RKO (cell line): ENCODE data around the gene GPSM3.
A peak's percentile ranks its signal among the peaks of the same experiment; 100 is the strongest.
"Not testable (repeated sequence)": the region's sequence is repeated elsewhere in the genome, so short reads cannot be mapped to it uniquely, and the experiment has no call there.

ENCODE experiments used
- DNase-seq: peaks from one replicate; pipeline ENCODE4 v3.0.0-alpha.2; 2016; ENCODE audit warnings: low spot score

GPSM3 gene

GRCh38 chr6:32187009-32187709 is 5.3 kb downstream of the GPSM3 start:
- no peak for DNase-seq

- not testable (repeated sequence) for DNase-seq
Measured at GRCh38 chr6:32186151-32186840, 6.1 kb downstream of the GPSM3 start.

- DNase-seq, result peak; percentile 93
Measured at GRCh38 chr6:32185681-32186131, 6.7 kb downstream of the GPSM3 start.

- DNase-seq, result no peak
Measured at GRCh38 chr6:32184084-32184640, 8.3 kb downstream of the GPSM3 start, which contains the start of gene AGER. TSS of gene AGER (minus strand) at chr6:32184253. CDS start at chr6:32184222, 31 bp downstream.

- no peak for DNase-seq
Measured at GRCh38 chr6:32183483-32184083, 8.9 kb downstream of the GPSM3 start.

GRCh38 chr6:32183030-32183429 is 9.4 kb downstream of the GPSM3 start:
- DNase-seq, result no peak

GRCh38 chr6:32182555-32182981 is 9.9 kb downstream of the GPSM3 start:
- DNase-seq, result no peak

- no peak for DNase-seq
Measured at GRCh38 chr6:32181915-32182529, 10.4 kb downstream of the GPSM3 start.

- DNase-seq, result no peak
Measured at GRCh38 chr6:32181148-32181702, 11.2 kb downstream of the GPSM3 start.

- no peak for DNase-seq
Measured at GRCh38 chr6:32179766-32180405, 12.6 kb downstream of the GPSM3 start.

- DNase-seq, result peak; percentile 18
Measured at GRCh38 chr6:32178547-32179440, 13.6 kb downstream of the GPSM3 start.

GRCh38 chr6:32177788-32178546 is 14.5 kb downstream of the GPSM3 start, which contains the start of gene RNF5:
TSS of gene RNF5 (plus strand) at chr6:32178405. CDS start at chr6:32178512, 107 bp downstream.
- DNase-seq, result peak; percentile 100

- DNase-seq, result no peak
Measured at GRCh38 chr6:32177183-32177787, 15.2 kb downstream of the GPSM3 start.

- peak; percentile 71 for DNase-seq
Measured at GRCh38 chr6:32176476-32177182, 15.8 kb downstream of the GPSM3 start.

GRCh38 chr6:32175711-32176475 is 16.6 kb downstream of the GPSM3 start, which contains the start of gene AGPAT1:
TSS of gene AGPAT1 (minus strand) at chr6:32176084. CDS start at chr6:32171496, 4,588 bp downstream.
- peak; percentile 94 for DNase-seq

- no peak for DNase-seq
Measured at GRCh38 chr6:32175322-32175710, 17.1 kb downstream of the GPSM3 start.

GRCh38 chr6:32174416-32174815 is 18.0 kb downstream of the GPSM3 start:
- no peak for DNase-seq
